Measurements from ENCODE around the gene EMD. TPM values are rescaled to one million over a fixed set of nuclear protein-coding genes. Genes with fewer than 3 reads are reported as not detected.
A peak's percentile ranks its signal among the peaks of the same experiment; 100 is the strongest.

The EMD gene
- total and polyA plus RNA-seq, 2 of the 13 experiments (the other 11 are each of a cell fraction or from before 2014, with no cell fraction given) = 14.5 to 14.9 TPM

DNA sequence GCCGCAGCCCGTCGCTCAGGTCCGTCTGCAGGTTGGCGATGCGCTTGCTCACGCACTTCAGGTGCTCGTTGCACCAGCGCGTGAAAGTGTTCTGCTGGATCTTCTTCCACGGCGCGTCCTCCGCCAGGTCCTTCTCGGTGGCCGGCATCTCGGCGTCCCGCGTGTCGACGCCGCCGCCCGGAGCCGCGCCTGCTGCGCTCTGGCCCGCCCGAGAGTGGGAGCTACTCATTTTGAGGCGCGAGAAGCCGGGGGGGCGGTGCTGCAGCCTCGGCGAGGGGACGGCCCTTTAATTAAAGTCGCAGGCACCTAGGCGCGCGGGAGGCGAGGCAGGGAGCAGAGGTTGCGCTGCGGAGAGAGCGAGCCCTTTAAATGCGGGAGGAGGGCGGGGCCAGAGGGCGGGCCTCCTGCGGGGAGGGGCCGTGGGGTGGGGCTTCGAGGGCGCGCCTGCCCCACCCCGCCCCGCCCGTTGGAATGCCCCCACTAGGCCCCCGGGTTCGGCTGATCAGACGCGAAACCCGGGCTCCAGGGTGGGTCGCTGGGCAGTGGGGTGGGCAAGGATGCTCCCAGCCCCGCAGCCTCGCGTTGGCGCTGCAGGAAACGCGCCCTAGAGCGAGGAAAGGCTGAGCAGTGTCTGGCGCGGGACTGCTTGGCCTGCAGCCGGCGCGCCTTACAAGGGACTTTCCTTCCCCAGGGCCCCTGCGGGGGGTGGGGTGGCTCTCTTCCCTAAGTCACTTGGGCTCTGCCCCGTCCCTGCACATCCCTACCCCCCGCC lies 7.9 kb upstream of the EMD start (continued):
- TF ChIP-seq SMAD9 (CRISPR knock-in tag; IDR thresholded peaks at IDR 0.05) (no peak), KLF13 (CRISPR knock-in tag; IDR thresholded peaks at IDR 0.05) (no peak), POGK (CRISPR knock-in tag; conservative IDR thresholded peaks at IDR 0.05) (peak; percentile 63; the same call in 1 of the 2 replicates), THRA (CRISPR knock-in tag; IDR thresholded peaks at IDR 0.05; ENCODE audit: borderline replicate concordance) (no peak), RORA (CRISPR knock-in tag; IDR thresholded peaks at IDR 0.05) (no peak), TIGD3 (CRISPR knock-in tag; IDR thresholded peaks at IDR 0.05; ENCODE audit: borderline replicate concordance) (no peak), MXI1 (IDR thresholded peaks at IDR 0.05; ENCODE audit: borderline replicate concordance, low read depth, low read length) (peak; percentile 53; the same call in 1 of the 3 replicates), FOXM1 (CRISPR knock-in tag; IDR thresholded peaks at IDR 0.05) (no peak), ZNF709 (CRISPR knock-in tag; IDR thresholded peaks at IDR 0.05) (peak; percentile 71; the same call in 1 of the 2 replicates), ZNF781 (CRISPR knock-in tag; IDR thresholded peaks at IDR 0.05; ENCODE audit: borderline replicate concordance, not compliant biosample characterization) (peak; percentile 44), ZNF318 (CRISPR knock-in tag; IDR thresholded peaks at IDR 0.05) (no peak)
- TF ChIP-seq, protein P1, sequence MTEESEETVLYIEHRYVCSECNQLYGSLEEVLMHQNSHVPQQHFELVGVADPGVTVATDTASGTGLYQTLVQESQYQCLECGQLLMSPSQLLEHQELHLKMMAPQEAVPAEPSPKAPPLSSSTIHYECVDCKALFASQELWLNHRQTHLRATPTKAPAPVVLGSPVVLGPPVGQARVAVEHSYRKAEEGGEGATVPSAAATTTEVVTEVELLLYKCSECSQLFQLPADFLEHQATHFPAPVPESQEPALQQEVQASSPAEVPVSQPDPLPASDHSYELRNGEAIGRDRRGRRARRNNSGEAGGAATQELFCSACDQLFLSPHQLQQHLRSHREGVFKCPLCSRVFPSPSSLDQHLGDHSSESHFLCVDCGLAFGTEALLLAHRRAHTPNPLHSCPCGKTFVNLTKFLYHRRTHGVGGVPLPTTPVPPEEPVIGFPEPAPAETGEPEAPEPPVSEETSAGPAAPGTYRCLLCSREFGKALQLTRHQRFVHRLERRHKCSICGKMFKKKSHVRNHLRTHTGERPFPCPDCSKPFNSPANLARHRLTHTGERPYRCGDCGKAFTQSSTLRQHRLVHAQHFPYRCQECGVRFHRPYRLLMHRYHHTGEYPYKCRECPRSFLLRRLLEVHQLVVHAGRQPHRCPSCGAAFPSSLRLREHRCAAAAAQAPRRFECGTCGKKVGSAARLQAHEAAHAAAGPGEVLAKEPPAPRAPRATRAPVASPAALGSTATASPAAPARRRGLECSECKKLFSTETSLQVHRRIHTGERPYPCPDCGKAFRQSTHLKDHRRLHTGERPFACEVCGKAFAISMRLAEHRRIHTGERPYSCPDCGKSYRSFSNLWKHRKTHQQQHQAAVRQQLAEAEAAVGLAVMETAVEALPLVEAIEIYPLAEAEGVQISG (CRISPR knock-in tag; IDR thresholded peaks at IDR 0.05) = peak; percentile 66
